Sciatic nerve (tissue), 2 donors: ENCODE data around the gene NPAS2. TPM values are rescaled to one million over a fixed set of nuclear protein-coding genes. Genes with fewer than 3 reads are reported as not detected.

Experiments
- ATAC-seq: fragments of 200-7000 bp; cut with Tn5 transposase; one replicate; pipeline ENCODE4 v1.9.1; 2020; ENCODE audit warnings: mild to moderate bottlenecking, moderate library complexity
- DNase-seq: peaks from one replicate; pipeline ENCODE4 v3.0.0-alpha.2; 2020; ENCODE audit warnings: low spot score
- intact Hi-C: fragments of 100-400 bp; cut with DNase I; formaldehyde crosslinking; loops from one replicate; pipeline ENCODE4 v1.14.2; 2022
- total RNA-seq: library from RNA; stranded (reverse); fragmentation: NEBNext Ultra II Directional; extraction: Animal tissue kit (Norgen Biotek cat#: 25700); gene quantifications from one replicate; pipeline ENCODE4 v1.2.1, GENCODE V29; 2021
- donor health status: DM: no; HTN: no; CAD: no.
- donor health status: DM: no; HTN: no; CAD: no.

NPAS2 gene
- total RNA-seq, 1 donor from 2014 or later: 17.5 TPM

DNA sequence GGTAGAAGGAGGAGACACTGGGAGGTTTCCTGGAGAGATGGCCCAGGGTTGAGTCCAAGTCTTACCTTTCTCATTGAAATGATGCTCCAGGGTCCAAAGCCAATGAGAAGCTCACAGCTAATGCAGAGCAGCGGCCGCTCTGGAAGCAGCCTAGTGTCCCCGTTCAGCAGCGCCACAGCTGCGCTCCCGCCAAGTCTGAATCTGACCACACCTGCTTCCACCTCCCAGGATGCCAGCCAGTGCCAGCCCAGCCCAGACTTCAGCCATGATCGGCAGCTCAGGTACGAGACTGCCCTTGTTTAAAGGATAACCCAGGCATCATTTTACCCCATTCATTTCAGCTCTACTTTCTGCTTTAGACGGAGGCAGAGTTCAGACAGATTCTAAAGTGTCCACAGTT lies 170.2 kb downstream of the NPAS2 start:
- intact Hi-C loops: loop anchor here (5.0 kb wide), 1 partner anchor 378 kb away; no protein-coding TSS in a partner anchor
- DNase-seq (no peak), ATAC-seq (no peak)

GRCh38 chr2:100990650-100991403 lies 170.9 kb downstream of the NPAS2 start:
- DNase-seq: no peak
- no peak for ATAC-seq
- intact Hi-C loops: loop anchor here (5.0 kb wide), 1 partner anchor 379 kb away; no protein-coding TSS in a partner anchor

GRCh38 chr2:100991404-100991773 lies 171.4 kb downstream of the NPAS2 start:
- ATAC-seq (no peak), DNase-seq (no peak)
- intact Hi-C loops: loop anchor here (5.0 kb wide), 1 partner anchor 379 kb away; no protein-coding TSS in a partner anchor

DNA sequence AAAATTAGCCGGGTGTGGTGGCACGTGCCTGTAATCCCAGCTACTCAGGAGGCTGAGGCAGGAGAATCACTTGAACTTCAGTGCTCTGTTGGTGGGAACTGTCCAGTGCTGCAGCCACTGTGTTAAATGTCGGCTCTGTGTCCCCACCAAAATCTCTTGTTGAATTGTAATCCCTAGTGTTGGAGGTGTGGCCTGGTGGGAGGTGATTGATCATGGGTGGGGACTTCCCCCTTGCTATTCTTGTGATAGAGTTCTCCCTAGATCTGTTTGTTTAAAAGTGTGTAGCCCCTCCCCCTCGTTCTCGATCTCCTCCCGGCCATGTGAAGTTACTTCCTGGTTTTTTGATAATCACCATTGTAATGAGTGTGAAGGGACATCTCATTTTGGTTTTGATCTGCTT lies 172.3 kb downstream of the NPAS2 start:
- ATAC-seq: no peak
- intact Hi-C loops: loop anchor here (5.0 kb wide), 1 partner anchor 380 kb away; no protein-coding TSS in a partner anchor

DNA sequence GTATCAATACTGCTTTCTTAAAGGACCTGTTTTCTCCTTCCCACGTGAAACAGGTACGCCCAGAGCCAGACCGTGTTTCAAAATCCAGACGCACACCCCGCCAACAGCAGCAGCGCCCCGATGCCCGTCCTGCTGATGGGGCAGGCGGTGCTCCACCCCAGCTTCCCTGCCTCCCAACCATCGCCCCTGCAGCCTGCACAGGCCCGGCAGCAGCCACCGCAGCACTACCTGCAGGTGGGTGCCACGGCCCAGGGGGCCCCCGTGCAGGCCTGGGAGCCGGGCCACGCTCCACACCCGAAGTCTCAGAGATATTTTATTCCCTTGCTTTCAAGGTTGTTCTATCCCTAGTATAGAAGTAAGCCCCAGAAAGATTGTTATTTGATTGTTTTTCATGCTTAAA lies 173.4 kb downstream of the NPAS2 start:
- ATAC-seq: no peak
- intact Hi-C loops: loop anchor here (5.0 kb wide), 1 partner anchor 381 kb away; no protein-coding TSS in a partner anchor
- no peak for DNase-seq

More for the DNA sequence above, 172.3 kb downstream of the NPAS2 start:
- DNase-seq: no peak

GRCh38 chr2:100995309-100996075 lies 175.6 kb downstream of the NPAS2 start:
- DNase-seq (no peak), ATAC-seq (no peak)
- intact Hi-C loops: no loop called here

- ATAC-seq (no peak), DNase-seq (no peak)
- intact Hi-C loops: no loop called here
Observed at GRCh38 chr2:100997509-100998234, 177.7 kb downstream of the NPAS2 start.

DNA sequence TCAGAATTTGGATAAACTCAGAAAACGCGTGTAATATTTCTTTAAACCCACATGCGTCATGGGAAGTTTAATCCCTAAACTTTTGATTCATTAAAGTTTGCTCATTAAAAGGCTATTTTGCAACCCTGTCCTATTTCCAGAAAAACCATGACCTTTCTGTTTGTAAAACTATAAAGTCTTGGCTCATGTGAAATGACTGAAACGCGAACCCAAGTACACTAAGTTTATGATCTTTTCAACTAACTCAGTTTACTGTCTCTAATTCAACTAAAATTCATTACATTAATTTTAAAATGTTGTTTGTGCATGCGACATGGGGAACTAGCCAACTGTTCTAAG lies 178.3 kb downstream of the NPAS2 start:
- ATAC-seq (no peak), DNase-seq (no peak)
- intact Hi-C loops: no loop called here

GRCh38 chr2:100999995-101000394 lies 180.1 kb downstream of the NPAS2 start:
- intact Hi-C loops: no loop called here
- DNase-seq (no peak), ATAC-seq (no peak)

DNA sequence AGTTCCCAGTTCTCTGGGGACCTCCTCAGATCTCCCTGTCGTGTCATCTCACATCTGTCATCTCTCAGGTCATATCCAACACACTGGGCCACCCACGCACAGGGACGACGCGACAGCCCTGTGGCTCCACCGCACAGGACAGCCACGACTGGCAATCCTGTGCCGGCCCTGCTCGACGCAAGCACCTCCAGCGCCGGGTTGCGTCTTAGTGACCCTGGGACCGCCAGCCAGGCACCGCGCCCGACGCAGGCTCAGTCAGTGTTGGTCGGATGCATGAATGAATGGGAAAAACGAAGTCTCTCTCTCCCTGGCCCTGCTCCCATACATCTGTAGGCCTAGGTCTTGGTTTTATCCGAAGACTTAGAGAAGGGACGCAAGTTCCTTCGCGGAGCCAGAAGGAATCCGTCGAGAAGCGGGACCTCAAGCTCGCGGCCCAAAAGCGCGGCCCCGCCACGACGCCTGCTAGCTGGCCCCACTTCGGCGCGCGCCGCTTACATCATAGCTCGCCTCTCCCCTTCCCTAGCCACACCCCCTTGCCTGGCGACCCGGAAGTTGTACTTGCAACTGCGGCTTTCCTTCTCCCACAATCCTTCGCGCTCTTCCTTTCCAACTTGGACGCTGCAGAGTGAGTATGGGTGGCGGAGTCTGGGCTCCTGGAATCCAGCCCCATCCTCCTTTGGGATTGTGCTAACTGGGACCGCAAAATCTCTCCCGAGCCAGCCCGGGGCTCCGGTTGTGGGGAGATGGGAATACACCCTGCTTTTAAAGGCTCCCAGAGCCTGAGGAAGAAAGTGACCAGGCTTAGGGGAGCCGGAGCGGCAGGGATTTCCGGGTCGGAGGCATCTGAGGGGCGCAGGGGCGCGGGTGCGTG lies 182.0 kb downstream of the NPAS2 start, which contains the start of gene RPL31:
Gene RPL31, plus strand, starts transcription at position 599 of the 871 bp plus-strand sequence. CDS start 413 bp downstream, outside the sequence.
- intact Hi-C loops: no loop called here

GRCh38 chr2:101002562-101003277 lies 182.8 kb downstream of the NPAS2 start:
- intact Hi-C loops: no loop called here
- ATAC-seq: peak; percentile 7
- DNase-seq: no peak

More for the DNA sequence above, 182.0 kb downstream of the NPAS2 start, which contains the start of gene RPL31:
- DNase-seq: peak; percentile 98
- ATAC-seq: peak; percentile 99

DNA sequence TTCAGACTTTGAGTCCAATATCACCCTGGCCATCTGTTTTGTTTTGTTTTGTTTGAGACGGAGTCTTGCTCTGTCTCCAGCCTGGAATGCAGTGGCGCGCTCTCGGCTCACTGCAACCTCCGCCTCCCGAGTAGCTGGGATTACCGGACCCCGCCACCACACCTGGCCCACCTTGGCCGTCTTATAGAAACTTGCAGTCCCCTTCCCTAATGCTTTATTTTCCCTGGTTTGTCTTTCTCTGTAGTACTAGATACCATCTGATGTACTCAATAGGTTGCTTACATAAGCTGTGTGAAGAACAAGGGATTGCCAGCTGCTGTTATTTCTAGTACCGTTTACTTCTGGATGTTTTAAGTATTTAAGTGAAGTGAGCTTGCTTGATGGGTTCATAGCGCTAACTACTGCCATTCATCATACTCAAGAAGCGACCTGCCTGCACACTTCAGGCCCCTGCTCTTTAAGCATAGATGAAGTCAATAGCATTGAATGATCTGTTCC lies 183.4 kb downstream of the NPAS2 start:
- no peak for ATAC-seq
- intact Hi-C loops: no loop called here
- no peak for DNase-seq

- intact Hi-C loops: no loop called here
- no peak for ATAC-seq
- DNase-seq: no peak
Observed at GRCh38 chr2:101004620-101005325, 184.8 kb downstream of the NPAS2 start.

- ATAC-seq: no peak
- DNase-seq: no peak
- intact Hi-C loops: no loop called here
Observed at GRCh38 chr2:101006065-101006715, 186.3 kb downstream of the NPAS2 start.

DNA sequence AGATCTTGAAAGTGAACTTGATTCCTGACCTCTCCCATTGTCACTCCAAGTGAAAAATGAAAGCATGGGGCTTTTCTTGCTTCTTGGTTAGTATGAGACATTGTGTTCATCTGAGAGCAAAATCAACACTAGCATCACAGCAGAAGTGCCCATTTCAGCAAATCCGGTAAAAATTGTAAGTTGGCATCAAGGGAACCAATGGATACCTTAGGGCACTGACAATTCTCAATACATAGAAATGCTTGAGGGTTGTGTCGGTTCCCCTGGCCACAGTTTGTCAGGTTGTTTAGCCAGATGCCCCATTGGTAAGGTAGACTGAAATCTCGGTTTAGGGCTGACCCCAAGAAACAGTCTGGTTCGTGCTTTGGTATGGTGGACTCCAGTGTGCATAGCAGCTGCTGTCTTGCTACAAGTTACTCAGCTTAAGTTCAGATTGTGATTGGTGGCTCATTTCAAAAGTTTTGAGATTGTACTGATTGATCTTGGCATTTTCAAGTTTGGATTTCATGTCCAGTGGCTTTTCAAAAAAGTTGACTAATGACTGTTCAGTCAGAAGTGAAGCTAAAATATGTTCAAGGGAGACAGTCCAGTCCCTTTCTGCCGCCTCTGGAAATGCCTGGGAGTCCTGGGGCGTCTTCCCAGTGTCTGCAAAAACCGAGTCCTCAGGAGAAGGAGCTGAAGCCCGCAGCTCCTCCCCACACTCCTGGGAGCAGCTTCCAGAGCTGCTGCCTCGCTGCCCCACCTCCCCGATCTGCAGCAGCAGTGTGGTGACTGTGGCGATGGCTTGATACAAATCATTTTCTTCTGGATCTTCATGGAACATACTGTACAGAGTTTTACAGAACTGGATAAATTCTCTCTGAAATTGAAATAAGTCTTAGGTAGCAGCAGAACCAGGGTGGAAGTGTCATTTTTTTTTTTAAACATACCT lies 187.7 kb downstream of the NPAS2 start:
- DNase-seq (no peak), ATAC-seq (no peak)
- intact Hi-C loops: no loop called here

- intact Hi-C loops: no loop called here
- ATAC-seq: no peak
Observed at GRCh38 chr2:101011152-101011551, 191.2 kb downstream of the NPAS2 start.

More at GRCh38 chr2:101011152-101011551, 191.2 kb downstream of the NPAS2 start:
- no peak for DNase-seq
